ES-I3 (cell line): ENCODE measurements around the gene BCAS3.

Experiments used
- H3K36me3 ChIP-seq: 2 replicates; pipeline ENCODE4 v1.6.1; 2013; ENCODE audit warnings: mild to moderate bottlenecking, low read length, control low read depth, moderate library complexity; ENCODE audit not compliant: insufficient read depth
- H3K4me1 ChIP-seq: 2 replicates; pipeline ENCODE4 v1.6.1; 2013; ENCODE audit warnings: mild to moderate bottlenecking, control low read depth, low read length; ENCODE audit not compliant: insufficient read depth
- H3K9ac ChIP-seq: 2 replicates; pipeline ENCODE4 v1.6.1; 2013; ENCODE audit warnings: low read depth, mild to moderate bottlenecking, low read length, moderate library complexity
- H3K9me3 ChIP-seq: 2 replicates; pipeline ENCODE4 v1.6.1; 2013; ENCODE audit warnings: mild to moderate bottlenecking, low read length, moderate library complexity; ENCODE audit not compliant: control insufficient read depth, insufficient read depth

BCAS3 gene

GRCh38 chr17:61160204-61160603 lies 482.6 kb downstream of the BCAS3 start:
- Histone ChIP-seq H3K36me3 (no peaks in the 10 kb centered on the region), H3K9me3 (peaks cover 10% of the 10 kb centered on the region), H3K9ac (no peak overlapping the region), H3K4me1 (peaks cover 39% of the 10 kb centered on the region)

DNA sequence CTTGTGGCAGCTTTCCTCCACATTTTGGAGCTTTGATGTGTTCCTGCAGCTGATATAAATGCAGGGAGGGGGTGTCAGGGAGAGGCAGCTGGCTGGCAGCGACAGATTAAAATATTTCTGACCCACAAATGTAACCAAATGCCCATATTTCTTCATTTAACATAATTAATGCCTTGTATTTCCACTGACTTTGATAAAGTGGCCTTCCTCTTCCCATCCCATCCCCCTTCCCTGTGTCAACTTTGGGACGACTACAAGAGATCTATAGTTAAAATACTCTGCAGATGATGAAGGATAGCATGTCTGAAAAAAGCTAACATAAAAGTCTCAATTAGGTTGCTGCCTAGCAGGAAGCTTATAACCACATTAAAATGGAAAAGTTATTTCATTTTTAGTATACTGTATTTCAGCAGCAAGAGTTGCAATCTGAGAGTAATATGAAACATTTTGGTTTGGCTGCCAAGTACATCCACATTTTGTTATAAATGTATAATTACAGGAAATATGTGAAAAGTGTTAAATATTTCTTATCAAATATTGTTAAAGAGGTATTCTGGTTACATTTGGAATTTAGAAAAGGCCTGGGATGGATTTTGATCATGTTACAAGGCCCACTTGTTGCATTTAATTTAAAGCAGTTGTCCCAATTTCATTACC lies 483.3 kb downstream of the BCAS3 start:
- H3K9me3 ChIP-seq = peaks cover 10% of the 10 kb centered on the region
- H3K4me1 ChIP-seq = peaks cover 32% of the 10 kb centered on the region
- no peaks in the 10 kb centered on the region for H3K36me3 ChIP-seq
- H3K9ac ChIP-seq = no peak overlapping the region

DNA sequence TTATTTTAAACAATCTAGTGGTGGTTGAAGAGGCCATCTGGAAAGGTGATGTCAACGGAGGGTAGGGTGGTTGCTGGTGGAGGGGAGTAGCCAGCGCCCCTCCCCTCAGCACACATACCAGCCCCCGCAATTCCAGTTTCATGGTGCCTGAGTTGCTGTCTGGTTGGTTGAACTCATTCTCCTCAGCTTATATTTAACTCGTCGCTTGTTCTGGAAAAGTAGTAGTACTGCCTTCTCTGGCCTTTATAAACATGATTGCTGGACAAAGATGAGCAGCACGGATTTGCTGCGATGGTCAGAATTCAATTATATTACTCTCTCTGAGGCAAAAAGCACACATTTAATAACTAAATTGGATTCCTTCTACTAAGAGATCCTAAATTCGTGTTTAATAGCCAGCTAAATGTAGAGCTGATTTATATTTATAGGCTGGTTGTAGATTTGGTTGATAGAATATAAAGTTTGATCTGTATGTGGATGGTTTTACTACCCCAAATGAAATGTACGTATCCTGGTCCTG lies 484.0 kb downstream of the BCAS3 start:
- H3K36me3 ChIP-seq = no peaks in the 10 kb centered on the region
- peaks cover 28% of the 10 kb centered on the region for H3K4me1 ChIP-seq
- H3K9me3 ChIP-seq = peaks cover 10% of the 10 kb centered on the region
- no peak overlapping the region for H3K9ac ChIP-seq

- peaks cover 23% of the 10 kb centered on the region for H3K4me1 ChIP-seq
- H3K9ac ChIP-seq = no peak overlapping the region; the same call in 1 of the 2 replicates
- no peaks in the 10 kb centered on the region for H3K36me3 ChIP-seq
- H3K9me3 ChIP-seq = peaks cover 10% of the 10 kb centered on the region
Measured at GRCh38 chr17:61164517-61164916, 486.9 kb downstream of the BCAS3 start.

DNA sequence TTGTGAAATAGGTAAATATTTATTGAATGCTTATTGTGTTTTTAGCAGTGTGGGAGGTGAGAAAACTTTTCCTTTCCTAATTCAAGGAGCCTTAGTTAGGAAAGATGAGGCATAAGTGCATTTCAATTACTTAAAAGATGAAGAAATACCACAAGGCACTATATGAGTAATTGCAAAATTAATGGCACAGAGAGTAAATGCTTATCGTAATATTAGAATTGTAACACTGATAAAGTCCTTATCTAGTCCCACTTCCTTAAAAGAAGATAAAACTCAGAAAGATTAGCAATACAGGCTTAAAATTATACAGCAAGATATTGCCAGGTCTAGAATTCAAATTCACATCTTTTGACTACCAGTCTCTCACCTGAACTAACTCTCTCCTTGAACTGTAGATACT lies 489.4 kb downstream of the BCAS3 start:
- no peak overlapping the region for H3K9ac ChIP-seq
- H3K9me3 ChIP-seq = peaks cover 10% of the 10 kb centered on the region
- no peaks in the 10 kb centered on the region for H3K4me1 ChIP-seq
- no peaks in the 10 kb centered on the region for H3K36me3 ChIP-seq

GRCh38 chr17:61168506-61168905 lies 490.9 kb downstream of the BCAS3 start:
- Histone ChIP-seq H3K4me1 (no peaks in the 10 kb centered on the region), H3K36me3 (no peaks in the 10 kb centered on the region), H3K9me3 (peaks cover 10% of the 10 kb centered on the region), H3K9ac (no peak overlapping the region)

DNA sequence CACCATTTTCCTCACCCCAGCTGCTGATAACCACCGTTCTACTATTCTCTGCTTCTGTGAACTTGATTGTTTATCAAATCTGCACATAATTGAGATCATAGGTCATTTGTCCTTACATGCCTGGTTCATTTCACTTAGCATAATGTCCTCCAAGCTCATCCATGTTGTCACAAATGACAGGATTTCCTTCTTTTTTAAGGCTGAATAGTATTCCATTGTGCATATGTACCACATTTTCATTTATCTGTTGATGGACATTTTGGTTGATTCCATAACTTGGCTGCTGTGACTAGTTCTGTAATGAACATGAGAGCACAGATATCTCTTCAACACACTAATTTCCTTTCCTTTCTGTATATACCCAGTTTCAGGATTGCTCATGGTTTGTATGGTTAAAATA lies 496.7 kb downstream of the BCAS3 start:
- Histone ChIP-seq H3K9me3 (no peaks in the 10 kb centered on the region), H3K36me3 (no peaks in the 10 kb centered on the region), H3K9ac (no peak overlapping the region), H3K4me1 (no peaks in the 10 kb centered on the region)

- H3K9me3 ChIP-seq = no peaks in the 10 kb centered on the region
- no peak overlapping the region for H3K9ac ChIP-seq
Measured at GRCh38 chr17:61175298-61176142, 497.9 kb downstream of the BCAS3 start.

DNA sequence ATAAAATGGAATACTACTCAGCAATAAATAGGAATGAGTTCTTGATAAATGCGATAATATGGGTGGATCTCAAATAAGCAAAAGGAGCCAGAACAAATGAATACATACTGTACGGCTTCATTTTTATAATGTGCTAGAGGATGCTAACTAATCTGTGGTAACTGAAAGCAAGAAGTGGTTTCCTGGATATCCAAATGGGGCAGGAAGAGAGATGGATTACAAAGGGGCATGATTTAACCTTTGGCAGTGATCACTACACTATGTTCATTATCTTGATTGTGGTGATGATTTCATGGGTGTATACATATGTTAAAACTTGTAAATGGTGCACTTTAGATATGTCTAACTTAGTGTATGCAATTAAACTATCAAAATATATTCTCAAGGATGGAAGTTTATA lies 499.7 kb downstream of the BCAS3 start:
- Histone ChIP-seq H3K4me1 (no peaks in the 10 kb centered on the region), H3K36me3 (no peaks in the 10 kb centered on the region), H3K9me3 (no peaks in the 10 kb centered on the region), H3K9ac (no peak overlapping the region)

More at GRCh38 chr17:61175298-61176142, 497.9 kb downstream of the BCAS3 start:
- H3K4me1 ChIP-seq = no peaks in the 10 kb centered on the region
- H3K36me3 ChIP-seq = no peaks in the 10 kb centered on the region

- Histone ChIP-seq H3K9ac (no peak overlapping the region), H3K9me3 (no peaks in the 10 kb centered on the region), H3K36me3 (no peaks in the 10 kb centered on the region), H3K4me1 (no peaks in the 10 kb centered on the region)
Measured at GRCh38 chr17:61178284-61178683, 500.6 kb downstream of the BCAS3 start.

GRCh38 chr17:61179380-61179806 lies 501.7 kb downstream of the BCAS3 start:
- Histone ChIP-seq H3K36me3 (no peaks in the 10 kb centered on the region), H3K9me3 (no peaks in the 10 kb centered on the region), H3K9ac (no peak overlapping the region), H3K4me1 (no peaks in the 10 kb centered on the region)

DNA sequence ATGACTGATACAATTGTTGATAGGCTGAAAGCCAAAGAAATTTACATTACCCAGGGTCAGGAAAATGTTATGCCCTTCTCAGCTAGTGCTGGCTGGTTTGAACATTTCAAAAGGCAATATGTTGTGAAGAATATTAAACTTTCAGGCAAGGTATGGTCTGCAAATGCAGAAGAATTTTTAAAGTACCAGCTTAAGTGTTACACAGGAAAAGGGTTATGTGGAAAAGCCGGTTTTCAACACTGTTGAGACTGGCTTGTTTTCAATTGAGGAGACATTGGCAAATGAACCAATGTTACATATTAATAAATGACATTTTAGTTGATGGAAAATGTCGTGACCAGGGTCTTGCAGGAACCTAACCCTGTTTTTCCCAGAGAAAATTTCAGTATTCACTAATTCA lies 506.1 kb downstream of the BCAS3 start:
- no peak overlapping the region for H3K9ac ChIP-seq
- no peaks in the 10 kb centered on the region for H3K9me3 ChIP-seq
- peaks cover 7% of the 10 kb centered on the region; the same call in 1 of the 2 replicates for H3K4me1 ChIP-seq
- H3K36me3 ChIP-seq = no peaks in the 10 kb centered on the region

- Histone ChIP-seq H3K36me3 (no peaks in the 10 kb centered on the region), H3K4me1 (peaks cover 7% of the 10 kb centered on the region; the same call in 1 of the 2 replicates), H3K9me3 (no peaks in the 10 kb centered on the region), H3K9ac (no peak overlapping the region)
Measured at GRCh38 chr17:61185385-61185784, 507.7 kb downstream of the BCAS3 start.

DNA sequence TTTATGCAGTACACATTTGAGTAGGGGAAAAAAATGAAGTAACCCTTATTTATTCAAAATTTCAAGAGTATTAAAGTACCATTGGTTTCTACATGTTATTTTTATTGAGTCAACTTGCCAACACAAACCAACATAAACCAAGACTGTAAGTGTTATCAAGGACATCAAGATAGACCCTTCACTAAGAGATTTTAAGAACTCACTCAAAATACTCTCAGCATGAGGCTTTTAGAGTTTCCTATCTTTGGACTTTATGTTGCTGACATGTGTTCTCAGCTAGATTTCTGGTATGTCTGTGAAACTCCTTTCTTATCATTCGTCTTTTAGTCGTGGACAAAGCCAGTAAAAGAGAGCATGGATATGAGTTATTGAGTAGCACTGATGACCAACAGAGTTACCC lies 509.4 kb downstream of the BCAS3 start:
- Histone ChIP-seq H3K9ac (no peak overlapping the region), H3K9me3 (no peaks in the 10 kb centered on the region), H3K36me3 (no peaks in the 10 kb centered on the region), H3K4me1 (peaks cover 7% of the 10 kb centered on the region; the same call in 1 of the 2 replicates)

DNA sequence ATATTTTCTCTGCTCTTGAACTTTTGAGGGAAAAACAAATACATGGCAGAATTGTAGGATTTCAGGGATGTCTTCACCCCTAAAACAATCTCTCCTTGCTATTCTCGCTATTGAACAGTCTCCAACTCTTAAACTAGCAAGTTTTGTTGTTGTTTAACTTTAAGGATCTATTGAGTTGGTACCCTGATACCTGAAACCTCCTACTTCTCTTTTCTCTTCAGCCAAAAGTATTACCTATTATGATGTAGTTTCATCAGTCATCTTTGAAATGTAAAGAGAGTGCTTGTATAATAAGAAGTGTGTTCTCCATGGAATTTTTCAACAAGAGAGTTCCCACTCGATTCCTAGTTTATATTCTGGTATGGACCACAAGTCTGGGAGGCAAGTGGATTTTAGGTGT lies 510.4 kb downstream of the BCAS3 start:
- no peaks in the 10 kb centered on the region for H3K9me3 ChIP-seq
- H3K36me3 ChIP-seq = no peaks in the 10 kb centered on the region
- H3K4me1 ChIP-seq = peaks cover 7% of the 10 kb centered on the region; the same call in 1 of the 2 replicates

More for the DNA sequence above, 510.4 kb downstream of the BCAS3 start:
- no peak overlapping the region for H3K9ac ChIP-seq
